HEK293 (cell line): ENCODE measurements around the gene SLAMF6.

Experiments
- CTCF ChIA-PET: fragments of 350-600 bp; formaldehyde crosslinking; extraction: SDS; loops from one replicate; lab custom pipeline; 2021; ENCODE audit warnings: antibody characterized with exemption; lab: Yijun Ruan, JAX
- POLR2A ChIA-PET: fragments of 300-600 bp; formaldehyde crosslinking; extraction: SDS; loops from one replicate; lab custom pipeline; 2020; ENCODE audit warnings: antibody characterized with exemption, inconsistent platforms; lab: Yijun Ruan, JAX
- H3K27ac ChIP-seq: fragments of 200-500 bp; sonication (Bioruptor generic); 2 replicates; pipeline ENCODE4 v1.5.1; 2014; ENCODE audit warnings: low read depth, low read length, control low read depth, inconsistent platforms; ENCODE audit errors: extremely low read depth
- H3K36me3 ChIP-seq, 2 experiments: fragments of 200-500 bp in 1 of 2; sonication (Bioruptor generic) in 1 of 2; 1 replicate in 1 of 2; 2 replicates in 1 of 2; pipeline ENCODE4 v1.5.1; 2014 to 2017; ENCODE audit warnings: inconsistent platforms in 2 of 2, low read length in 2 of 2; ENCODE audit not compliant: control insufficient read depth in 2 of 2, insufficient read depth in 1 of 2
- H3K4me1 ChIP-seq: fragments of 200-500 bp; sonication (Bioruptor generic); 2 replicates; pipeline ENCODE4 v1.5.1; 2014; ENCODE audit warnings: mild to moderate bottlenecking, low read length, inconsistent platforms; ENCODE audit not compliant: control insufficient read depth, insufficient read depth
- H3K4me3 ChIP-seq: 2 replicates; pipeline ENCODE4 v1.5.1; 2011; ENCODE audit warnings: low read depth, mild to moderate bottlenecking, control low read depth, low read length, moderate library complexity
- H3K9me3 ChIP-seq: fragments of 200-500 bp; sonication (Bioruptor generic); 2 replicates; pipeline ENCODE4 v1.5.1; 2014; ENCODE audit warnings: low read depth, low read length, inconsistent platforms; ENCODE audit not compliant: control insufficient read depth, insufficient read depth
- FEZF1 ChIP-seq: fragments of 450-650 bp; formaldehyde crosslinking; IDR thresholded peaks from 2 replicates; pipeline ENCODE4 v1.5.1; 2016; ENCODE audit warnings: missing biosample characterization, missing genetic modification characterization
- GFI1B ChIP-seq: fragments of 450-650 bp; formaldehyde crosslinking; IDR thresholded peaks from 2 replicates; pipeline ENCODE4 v1.5.1; 2016; ENCODE audit warnings: missing biosample characterization, missing genetic modification characterization
- HOXD13 ChIP-seq: sonication (generic); formaldehyde crosslinking; IDR thresholded peaks from 2 replicates; pipeline ENCODE4 v1.8.0; 2022; ENCODE audit warnings: missing genetic modification reagents, borderline replicate concordance
- KLF10 ChIP-seq: fragments of 450-650 bp; IDR thresholded peaks from 2 replicates; pipeline ENCODE4 v1.5.1; 2018; ENCODE audit warnings: missing biosample characterization, mild to moderate bottlenecking, missing genetic modification characterization
- PATZ1 ChIP-seq: fragments of 450-650 bp; formaldehyde crosslinking; IDR thresholded peaks from 2 replicates; pipeline ENCODE4 v1.5.1; 2016; ENCODE audit warnings: missing biosample characterization, missing genetic modification characterization
- SALL2 ChIP-seq: fragments of 450-650 bp; formaldehyde crosslinking; IDR thresholded peaks from 2 replicates; pipeline ENCODE4 v1.5.0; 2017; ENCODE audit warnings: missing biosample characterization, mild to moderate bottlenecking, missing genetic modification characterization, borderline replicate concordance
- ZBTB17 ChIP-seq: fragments of 450-650 bp; formaldehyde crosslinking; IDR thresholded peaks from 2 replicates; pipeline ENCODE4 v1.5.1; 2016; ENCODE audit warnings: missing biosample characterization, missing genetic modification characterization
- ZBTB21 ChIP-seq: fragments of 450-650 bp; formaldehyde crosslinking; IDR thresholded peaks from 2 replicates; pipeline ENCODE4 v1.5.1; 2017; ENCODE audit warnings: missing biosample characterization, missing genetic modification characterization
- ZNF335 ChIP-seq: fragments of 450-650 bp; formaldehyde crosslinking; conservative IDR thresholded peaks from 2 replicates; pipeline ENCODE4 v1.5.1; 2016; ENCODE audit warnings: missing biosample characterization, missing genetic modification characterization
- ZNF449 ChIP-seq: fragments of 450-650 bp; formaldehyde crosslinking; IDR thresholded peaks from 2 replicates; pipeline ENCODE4 v1.5.1; 2017; ENCODE audit warnings: missing biosample characterization, mild to moderate bottlenecking, missing genetic modification characterization, moderate library complexity
- ZNF473 ChIP-seq: fragments of 450-650 bp; formaldehyde crosslinking; IDR thresholded peaks from 2 replicates; pipeline ENCODE4 v1.5.1; 2017; ENCODE audit warnings: missing biosample characterization, missing genetic modification characterization
- ZNF530 ChIP-seq: fragments of 450-650 bp; formaldehyde crosslinking; IDR thresholded peaks from 2 replicates; pipeline ENCODE4 v1.5.1; 2016; ENCODE audit warnings: low read depth, missing biosample characterization, missing genetic modification characterization
- ZNF549 ChIP-seq: fragments of 450-650 bp; IDR thresholded peaks from 2 replicates; pipeline ENCODE4 v1.5.1; 2018; ENCODE audit warnings: missing biosample characterization, missing genetic modification characterization, mild to moderate bottlenecking, inconsistent platforms, moderate library complexity
- ZNF629 ChIP-seq: fragments of 450-650 bp; formaldehyde crosslinking; IDR thresholded peaks from 2 replicates; pipeline ENCODE4 v1.5.1; 2017; ENCODE audit warnings: missing biosample characterization, missing genetic modification characterization
- ZNF660 ChIP-seq: fragments of 450-650 bp; IDR thresholded peaks from 2 replicates; pipeline ENCODE4 v1.5.1; 2018; ENCODE audit warnings: missing biosample characterization, mild to moderate bottlenecking, missing genetic modification characterization
- ZNF692 ChIP-seq: fragments of 450-650 bp; formaldehyde crosslinking; IDR thresholded peaks from 2 replicates; pipeline ENCODE4 v1.5.1; 2016; ENCODE audit warnings: missing biosample characterization, missing genetic modification characterization
- ZSCAN4 ChIP-seq: fragments of 450-650 bp; formaldehyde crosslinking; IDR thresholded peaks from 2 replicates; pipeline ENCODE4 v1.5.1; 2017; ENCODE audit warnings: missing biosample characterization, missing genetic modification characterization
- TF ChIP-seq, protein P1 (sequence below): fragments of 450-650 bp; formaldehyde crosslinking; IDR thresholded peaks from 2 replicates; pipeline ENCODE4 v1.5.1; 2016; ENCODE audit warnings: missing biosample characterization, missing genetic modification characterization, low read depth
- TF ChIP-seq, protein P2 (sequence below): fragments of 450-650 bp; formaldehyde crosslinking; IDR thresholded peaks from 2 replicates; pipeline ENCODE4 v1.5.1; 2016; ENCODE audit warnings: missing biosample characterization, missing genetic modification characterization

The SLAMF6 gene

GRCh38 chr1:160489513-160490261, 33.4 kb downstream of the SLAMF6 start:
- Histone ChIP-seq H3K4me1 (no peaks in the 10 kb centered on the region), H3K27ac (no peak overlapping the region), H3K9me3 (no peaks in the 10 kb centered on the region), H3K4me3 (no peak overlapping the region), H3K36me3 (no peaks in the 10 kb centered on the region)
- ChIA-PET CTCF (no interaction called here), POLR2A (no interaction called here)
- TF ChIP-seq ZSCAN4 (tag by site-specific recombination), result no peak
- no peak for TF ChIP-seq PATZ1
- TF ChIP-seq HOXD13 (CRISPR knock-in tag), result no peak
- TF ChIP-seq ZNF335, result peak; percentile 74
- TF ChIP-seq ZNF660 (tag by site-specific recombination), result 0 out of 2 replicates have a peak, but pooled peaks have one; percentile 38
- TF ChIP-seq ZNF692 (tag by site-specific recombination), result 0 out of 2 replicates have a peak, but pooled peaks have one; percentile 31
- TF ChIP-seq ZNF549 (tag by site-specific recombination), result no peak
- TF ChIP-seq ZNF449 (tag by site-specific recombination), result no peak
- TF ChIP-seq, protein P1, sequence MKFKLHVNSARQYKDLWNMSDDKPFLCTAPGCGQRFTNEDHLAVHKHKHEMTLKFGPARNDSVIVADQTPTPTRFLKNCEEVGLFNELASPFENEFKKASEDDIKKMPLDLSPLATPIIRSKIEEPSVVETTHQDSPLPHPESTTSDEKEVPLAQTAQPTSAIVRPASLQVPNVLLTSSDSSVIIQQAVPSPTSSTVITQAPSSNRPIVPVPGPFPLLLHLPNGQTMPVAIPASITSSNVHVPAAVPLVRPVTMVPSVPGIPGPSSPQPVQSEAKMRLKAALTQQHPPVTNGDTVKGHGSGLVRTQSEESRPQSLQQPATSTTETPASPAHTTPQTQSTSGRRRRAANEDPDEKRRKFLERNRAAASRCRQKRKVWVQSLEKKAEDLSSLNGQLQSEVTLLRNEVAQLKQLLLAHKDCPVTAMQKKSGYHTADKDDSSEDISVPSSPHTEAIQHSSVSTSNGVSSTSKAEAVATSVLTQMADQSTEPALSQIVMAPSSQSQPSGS (tag by site-specific recombination), result peak; percentile 61
- TF ChIP-seq GFI1B (tag by site-specific recombination), result no peak
- 0 out of 2 replicates have a peak, but pooled peaks have one; percentile 6 for TF ChIP-seq ZNF473
- no peak for TF ChIP-seq ZNF530 (tag by site-specific recombination)
- TF ChIP-seq FEZF1 (tag by site-specific recombination), result peak; percentile 29; the same call in 1 of the 2 replicates
- TF ChIP-seq, protein P2, sequence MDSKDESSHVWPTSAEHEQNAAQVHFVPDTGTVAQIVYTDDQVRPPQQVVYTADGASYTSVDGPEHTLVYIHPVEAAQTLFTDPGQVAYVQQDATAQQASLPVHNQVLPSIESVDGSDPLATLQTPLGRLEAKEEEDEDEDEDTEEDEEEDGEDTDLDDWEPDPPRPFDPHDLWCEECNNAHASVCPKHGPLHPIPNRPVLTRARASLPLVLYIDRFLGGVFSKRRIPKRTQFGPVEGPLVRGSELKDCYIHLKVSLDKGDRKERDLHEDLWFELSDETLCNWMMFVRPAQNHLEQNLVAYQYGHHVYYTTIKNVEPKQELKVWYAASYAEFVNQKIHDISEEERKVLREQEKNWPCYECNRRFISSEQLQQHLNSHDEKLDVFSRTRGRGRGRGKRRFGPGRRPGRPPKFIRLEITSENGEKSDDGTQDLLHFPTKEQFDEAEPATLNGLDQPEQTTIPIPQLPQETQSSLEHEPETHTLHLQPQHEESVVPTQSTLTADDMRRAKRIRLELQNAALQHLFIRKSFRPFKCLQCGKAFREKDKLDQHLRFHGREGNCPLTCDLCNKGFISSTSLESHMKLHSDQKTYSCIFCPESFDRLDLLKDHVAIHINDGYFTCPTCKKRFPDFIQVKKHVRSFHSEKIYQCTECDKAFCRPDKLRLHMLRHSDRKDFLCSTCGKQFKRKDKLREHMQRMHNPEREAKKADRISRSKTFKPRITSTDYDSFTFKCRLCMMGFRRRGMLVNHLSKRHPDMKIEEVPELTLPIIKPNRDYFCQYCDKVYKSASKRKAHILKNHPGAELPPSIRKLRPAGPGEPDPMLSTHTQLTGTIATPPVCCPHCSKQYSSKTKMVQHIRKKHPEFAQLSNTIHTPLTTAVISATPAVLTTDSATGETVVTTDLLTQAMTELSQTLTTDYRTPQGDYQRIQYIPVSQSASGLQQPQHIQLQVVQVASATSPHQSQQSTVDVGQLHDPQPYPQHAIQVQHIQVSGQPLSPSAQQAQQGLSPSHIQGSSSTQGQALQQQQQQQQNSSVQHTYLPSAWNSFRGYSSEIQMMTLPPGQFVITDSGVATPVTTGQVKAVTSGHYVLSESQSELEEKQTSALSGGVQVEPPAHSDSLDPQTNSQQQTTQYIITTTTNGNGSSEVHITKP, result peak; percentile 61
- TF ChIP-seq ZBTB21 (tag by site-specific recombination), result peak; percentile 95
- peak; percentile 73 for TF ChIP-seq ZBTB17
- peak; percentile 79 for TF ChIP-seq ZNF629 (tag by site-specific recombination)
- no peak for TF ChIP-seq KLF10 (tag by site-specific recombination)
- no peak for TF ChIP-seq SALL2 (tag by site-specific recombination)
